GM19468 (cell line): ENCODE measurements around the gene IPO11.

ENCODE experiments used
- ATAC-seq: cut with Tn5 transposase; IDR thresholded peaks from one replicate; pipeline ENCODE4 v1.9.1; 2021; ENCODE audit warnings: mild to moderate bottlenecking, moderate library complexity, moderate number of reproducible peaks; ENCODE audit not compliant: unreplicated experiment; ENCODE audit errors: extremely low read depth

IPO11 gene

DNA sequence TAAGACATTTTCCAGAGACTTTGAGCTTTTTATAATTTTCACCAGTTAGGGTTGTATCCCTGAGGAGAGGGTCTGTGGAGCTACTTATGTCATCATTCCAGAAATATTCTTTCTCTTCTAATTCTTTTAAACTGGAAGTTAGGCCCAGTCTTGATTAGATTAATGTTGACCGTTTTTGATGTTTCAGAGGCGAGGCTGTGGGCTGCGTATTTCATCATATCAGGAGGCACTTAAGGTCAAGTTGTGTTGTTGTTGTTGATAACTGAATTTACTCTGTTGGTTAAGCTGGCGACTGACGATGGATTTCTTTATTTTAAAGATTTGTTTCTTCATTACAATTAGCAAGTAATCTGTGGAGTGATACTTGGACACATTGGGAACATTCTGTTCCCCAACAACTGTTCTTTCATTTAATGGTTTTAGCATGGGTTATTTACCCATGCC lies 20.1 kb downstream of the IPO11 start:
- no peak for ATAC-seq

DNA sequence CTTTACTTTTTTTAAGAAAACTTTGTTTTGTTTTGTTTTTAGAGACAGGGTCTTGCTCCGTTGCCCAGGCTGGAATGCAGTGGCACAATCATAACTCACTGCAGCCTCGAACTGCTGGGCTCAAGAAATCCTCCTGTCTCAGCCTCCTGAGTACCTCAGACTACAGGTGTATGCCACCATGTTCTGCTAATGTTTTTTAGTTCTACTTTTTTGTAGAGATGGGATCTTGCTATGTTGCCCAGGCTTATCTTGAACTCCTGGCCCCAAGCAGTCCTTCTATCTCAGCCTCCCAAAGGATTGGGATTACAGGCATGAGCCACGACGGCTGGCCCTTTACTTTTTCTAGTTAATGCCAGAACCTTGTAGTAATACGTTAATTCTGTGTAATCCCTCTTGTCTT lies 36.0 kb downstream of the IPO11 start:
- no peak for ATAC-seq

DNA sequence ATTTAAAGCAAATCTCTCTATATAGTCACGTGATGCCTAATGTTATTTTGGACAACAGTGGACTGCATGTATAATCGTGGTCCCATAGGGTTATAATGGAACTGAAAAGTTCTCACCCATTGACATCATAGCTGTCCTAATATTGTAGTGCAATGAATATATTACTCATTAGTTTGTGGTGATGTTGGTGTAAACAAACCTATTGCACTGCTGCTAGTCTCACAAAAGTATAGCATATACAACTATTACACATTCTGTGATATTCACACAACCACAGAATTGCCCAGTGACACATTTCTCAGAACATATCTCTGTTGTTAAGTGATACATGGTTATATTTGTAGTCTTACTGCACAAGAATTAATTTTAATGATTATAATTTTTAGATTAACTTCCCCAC lies 37.7 kb downstream of the IPO11 start:
- no peak for ATAC-seq

DNA sequence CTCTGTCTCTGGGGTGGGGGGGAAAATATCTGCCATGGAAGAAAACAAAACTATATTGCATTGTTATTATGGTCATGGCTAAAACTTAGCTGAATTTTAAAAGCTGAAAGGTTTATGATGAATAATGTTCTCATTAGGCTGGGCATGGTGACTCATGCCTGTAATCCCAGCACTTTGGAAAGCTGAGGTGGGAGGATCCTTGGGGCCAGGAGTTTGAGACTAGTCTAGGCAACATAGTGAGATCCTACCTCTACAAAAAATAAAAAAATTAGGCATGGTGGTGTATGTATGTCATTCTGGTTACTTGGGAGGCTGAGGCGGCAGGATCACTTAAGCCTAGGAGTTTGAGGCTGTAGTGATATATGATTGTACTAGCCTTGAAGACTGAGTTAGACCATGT lies 44.5 kb downstream of the IPO11 start:
- ATAC-seq = no peak

DNA sequence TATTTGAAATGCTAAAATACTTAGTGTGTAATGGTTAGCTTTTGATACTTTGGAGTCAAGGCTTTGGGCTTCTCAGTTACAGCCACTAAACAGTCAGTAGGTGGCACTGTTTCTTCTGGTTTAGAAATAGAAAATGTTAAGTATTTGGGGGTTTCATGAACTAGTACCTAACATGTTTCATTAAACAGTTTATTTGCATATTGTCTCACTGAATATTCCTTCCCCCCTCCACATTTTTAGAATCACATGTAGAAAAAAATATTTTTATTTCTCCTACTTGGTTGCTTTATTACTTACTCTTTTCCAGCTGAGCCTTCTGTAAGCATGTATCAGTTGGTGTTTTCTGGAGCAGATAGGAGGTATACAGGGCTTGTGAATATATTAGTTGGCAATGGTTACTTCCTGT lies 48.0 kb downstream of the IPO11 start:
- peak; percentile 86 for ATAC-seq

DNA sequence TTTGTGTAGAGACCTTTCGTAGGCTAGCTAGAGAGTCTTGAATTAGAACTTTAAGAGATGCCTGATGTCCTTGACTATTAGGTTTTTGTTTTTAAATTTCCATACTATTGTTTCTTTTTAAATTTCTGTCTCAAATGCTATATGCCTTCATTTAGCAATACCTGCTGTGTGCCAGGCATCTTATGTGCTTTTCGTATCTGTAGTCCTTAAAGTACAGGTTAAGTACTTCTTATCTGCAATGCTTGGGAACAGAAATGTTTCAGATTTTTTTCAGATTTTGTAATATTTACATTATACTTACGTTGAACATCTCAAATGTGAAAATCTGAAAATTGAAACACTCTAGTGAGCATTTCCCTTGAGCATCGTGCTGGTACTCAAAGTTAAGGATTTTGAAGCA lies 49.0 kb downstream of the IPO11 start:
- no peak for ATAC-seq

DNA sequence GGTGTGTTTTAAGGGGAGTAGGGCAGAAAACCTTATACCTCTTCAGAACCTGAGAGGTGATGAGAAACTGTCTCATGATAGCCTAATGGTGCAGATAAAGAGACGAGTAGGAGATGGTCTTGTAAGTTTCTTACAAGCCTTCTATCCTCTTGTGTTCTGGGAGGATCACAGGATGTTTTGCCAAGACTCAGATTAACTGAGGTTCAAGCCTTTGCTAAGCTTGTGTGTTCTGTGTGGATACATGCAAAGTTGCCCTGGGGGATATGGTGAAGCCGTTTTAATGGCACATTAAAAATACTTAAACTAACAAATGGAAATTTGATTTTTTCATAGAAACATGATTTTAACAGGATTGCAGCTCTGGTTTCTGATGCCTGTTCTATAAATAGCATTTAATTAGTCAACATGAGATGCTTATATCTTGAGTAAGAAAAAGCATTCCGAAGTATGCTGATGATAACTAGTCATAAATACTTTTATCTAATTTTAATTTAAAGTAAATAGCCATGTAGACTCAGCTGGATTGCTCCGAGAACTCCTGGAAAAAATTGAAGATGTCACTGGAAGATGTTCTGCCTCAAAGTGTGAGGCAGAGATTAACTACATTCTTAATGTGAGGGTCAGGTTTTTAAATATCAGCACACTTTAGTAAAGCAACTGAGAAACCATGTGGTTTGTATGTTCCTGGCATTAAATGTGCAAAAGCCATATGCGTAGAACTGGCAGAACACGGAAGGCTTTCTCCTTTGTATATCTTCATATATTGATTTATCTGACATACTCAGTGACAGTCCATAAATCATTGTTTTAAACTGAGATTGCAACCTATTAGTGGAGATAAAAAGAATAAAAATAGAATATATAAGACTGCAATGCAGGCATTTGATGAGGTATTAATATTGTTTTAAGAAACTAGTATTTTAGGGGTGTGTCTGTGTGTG lies 53.7 kb downstream of the IPO11 start:
- no peak for ATAC-seq

DNA sequence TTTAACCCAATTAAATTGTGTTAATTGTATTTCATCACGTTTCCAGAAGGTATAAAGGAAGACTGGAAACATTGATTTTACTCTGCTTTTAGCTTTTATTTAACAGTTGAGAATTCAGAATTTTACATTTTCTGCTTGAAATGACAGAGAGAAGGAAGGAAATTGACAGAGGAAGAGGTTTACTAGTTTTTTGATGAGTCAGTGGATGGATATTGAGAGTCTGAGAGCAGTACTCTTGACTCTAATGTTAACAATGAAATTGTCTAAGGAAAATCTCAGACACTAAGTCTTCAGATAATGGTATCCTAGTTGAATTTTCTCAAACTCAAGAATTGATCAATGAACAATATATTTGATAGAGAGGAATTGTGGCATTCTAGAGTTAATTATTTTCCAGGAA lies 60.6 kb downstream of the IPO11 start:
- no peak for ATAC-seq

DNA sequence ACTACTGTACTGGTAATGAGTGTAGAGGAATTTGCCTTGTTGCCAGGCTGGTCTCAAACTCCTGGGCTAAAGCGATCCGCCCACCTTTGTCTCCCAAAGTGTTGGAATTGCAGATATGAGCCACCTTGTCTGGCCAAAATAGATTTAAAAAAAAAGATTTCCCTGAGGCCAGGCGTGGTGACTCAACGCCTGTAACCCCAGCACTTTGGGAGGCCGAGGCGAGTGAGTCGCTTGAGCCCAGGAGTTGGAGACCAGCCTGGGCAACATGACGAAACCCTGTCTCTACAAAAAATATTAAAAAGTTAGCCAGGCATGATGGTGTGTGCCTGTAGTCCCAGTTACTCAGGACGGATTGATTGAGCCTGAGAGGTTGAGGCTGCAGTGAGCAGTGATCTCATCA lies 62.5 kb downstream of the IPO11 start:
- ATAC-seq = no peak

DNA sequence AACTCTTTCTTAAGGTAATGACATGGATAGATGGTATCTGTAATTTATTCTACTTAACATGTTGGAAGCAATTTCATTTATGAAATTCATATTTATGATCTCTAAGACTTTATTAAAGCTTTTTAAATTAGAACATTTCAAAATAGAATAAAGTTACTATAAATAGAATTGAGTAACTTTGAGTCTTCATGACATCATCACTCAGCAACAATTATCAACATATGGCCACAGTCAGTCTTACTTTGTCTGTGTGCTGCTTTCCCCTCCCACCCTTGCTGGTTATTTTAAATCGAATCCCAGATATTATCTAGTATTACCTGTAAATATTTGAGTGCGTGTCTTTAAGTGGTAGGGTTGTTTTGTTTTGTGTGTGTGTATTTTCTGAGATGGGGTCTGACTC lies 65.2 kb downstream of the IPO11 start:
- ATAC-seq = no peak

DNA sequence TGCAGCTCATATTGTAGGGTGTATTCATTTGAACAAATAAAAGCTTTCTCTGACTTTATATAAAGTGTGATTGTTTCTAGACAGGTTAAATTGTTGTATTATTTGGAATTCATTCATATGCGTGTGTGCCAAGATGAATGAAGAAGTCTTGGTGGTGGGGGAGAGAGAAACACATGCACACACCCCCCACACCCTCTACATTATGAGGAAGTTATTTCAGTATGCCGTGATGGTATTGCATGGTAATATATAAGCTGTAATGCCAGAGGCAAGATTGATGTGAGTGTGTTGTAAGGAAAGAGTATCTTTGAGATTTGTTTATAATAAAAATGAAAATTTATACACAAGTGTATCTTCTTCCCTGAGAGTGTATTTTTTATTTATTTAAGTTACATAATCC lies 71.0 kb downstream of the IPO11 start:
- ATAC-seq = no peak

DNA sequence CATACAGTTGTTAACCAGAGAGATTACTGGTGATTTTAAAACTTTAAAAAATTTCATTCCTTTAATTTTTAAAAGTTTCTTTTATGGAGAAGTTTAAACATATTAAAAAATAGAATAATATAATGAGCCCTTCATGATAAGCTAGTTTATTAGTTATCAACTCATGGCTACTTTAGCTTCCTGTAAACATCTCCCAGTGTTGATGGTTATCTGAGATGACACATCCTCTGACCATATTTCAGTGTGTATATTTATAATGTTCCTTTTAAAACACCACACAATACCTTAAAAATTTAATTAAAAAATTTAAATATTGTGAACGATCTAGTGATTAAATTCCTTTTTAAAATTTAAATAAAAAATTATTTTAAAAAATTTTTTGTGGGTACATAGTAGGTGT lies 74.1 kb downstream of the IPO11 start:
- no peak for ATAC-seq

DNA sequence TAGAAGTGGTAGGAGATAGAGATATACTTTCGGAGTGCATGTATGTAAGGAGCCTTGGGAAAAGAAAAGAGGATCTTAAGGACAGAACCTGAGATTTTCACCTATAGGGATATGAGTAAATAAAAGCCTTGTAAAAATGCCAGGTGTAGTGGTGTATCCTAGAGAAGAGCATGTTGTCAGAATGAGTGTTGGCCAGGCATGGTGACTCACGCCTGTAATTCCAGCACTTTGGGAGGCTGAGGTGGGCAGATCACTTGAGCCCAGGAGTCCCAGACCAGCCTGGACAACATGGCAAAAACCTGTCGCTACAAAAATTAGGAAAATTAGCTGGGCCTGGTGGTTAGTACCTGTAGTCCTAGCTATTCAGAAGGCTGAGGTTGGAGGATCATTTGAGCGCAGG lies 76.0 kb downstream of the IPO11 start:
- ATAC-seq = no peak

DNA sequence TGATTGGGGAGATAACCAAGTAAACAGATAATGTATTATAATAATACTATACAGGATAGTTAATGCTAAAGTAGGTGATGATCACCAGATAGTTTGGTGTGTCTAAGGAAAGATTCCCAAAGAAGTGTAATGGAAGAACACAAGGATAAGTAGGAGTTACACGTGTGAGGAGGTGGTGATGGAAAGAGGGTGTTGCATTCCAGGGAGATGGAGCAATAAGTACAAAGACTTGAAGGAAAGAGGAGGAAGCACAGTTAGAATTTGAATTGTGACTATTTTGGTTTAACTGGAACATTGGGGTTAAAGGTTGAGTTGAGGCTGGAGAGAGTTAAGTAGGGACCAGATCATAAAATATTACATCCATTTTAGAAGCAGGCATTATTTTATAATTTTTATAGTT lies 76.9 kb downstream of the IPO11 start:
- no peak for ATAC-seq

DNA sequence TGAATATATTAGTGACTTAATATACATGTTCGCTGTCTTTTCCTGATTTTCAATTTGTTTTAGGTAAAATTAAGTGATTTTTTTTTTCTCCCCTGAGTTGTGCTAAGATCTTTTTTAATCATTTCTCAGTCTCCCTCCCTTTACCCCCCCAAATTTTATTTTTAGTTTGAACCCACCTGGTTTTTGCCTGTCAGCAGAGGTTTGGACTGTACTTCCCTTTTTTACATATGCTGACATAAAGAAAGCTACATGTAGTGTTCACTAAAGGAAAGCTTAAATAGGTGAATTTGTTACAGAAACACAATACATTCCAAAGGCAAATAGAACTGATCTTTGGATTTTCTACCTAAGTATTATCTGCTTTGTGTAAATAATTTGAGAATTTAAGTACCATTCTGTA lies 82.2 kb downstream of the IPO11 start:
- ATAC-seq = no peak

DNA sequence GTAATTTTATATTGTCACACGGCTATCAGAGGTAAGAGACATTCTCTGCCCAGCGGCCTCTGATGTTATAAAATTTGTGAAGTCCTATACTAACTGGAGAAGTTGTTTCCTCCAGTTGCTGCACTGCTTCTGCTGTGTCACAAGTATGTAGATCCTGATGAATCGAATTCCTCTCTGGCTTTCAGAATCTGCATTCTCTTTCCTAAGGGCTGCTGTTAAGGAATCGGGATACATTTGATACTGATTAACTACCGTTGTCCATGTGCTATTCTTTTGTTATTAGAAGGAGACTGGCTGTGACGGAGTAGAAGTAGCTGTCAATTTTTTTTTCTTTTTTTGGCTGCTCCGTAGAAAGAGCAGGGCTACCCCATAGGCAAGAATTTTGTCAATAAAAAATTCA lies 84.3 kb downstream of the IPO11 start:
- ATAC-seq = no peak

DNA sequence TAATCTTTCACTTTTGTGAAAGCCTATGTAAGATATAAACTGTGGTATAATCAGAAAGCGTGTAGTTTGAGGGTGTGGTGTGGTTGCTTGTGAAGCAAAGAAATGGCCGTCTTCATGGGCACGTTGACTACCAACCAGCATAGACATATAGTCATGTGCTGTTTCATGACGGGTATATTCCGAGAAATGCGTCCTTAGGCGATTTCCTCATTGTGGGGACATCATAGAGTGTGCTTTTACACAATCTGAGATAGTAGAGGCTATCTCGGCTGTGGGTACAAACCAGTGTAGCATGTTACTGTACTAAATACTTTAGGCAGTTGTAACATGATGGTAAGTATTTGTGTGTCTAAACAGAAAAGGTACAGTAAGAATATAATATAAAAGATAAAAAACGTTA lies 86.4 kb downstream of the IPO11 start:
- ATAC-seq = no peak

DNA sequence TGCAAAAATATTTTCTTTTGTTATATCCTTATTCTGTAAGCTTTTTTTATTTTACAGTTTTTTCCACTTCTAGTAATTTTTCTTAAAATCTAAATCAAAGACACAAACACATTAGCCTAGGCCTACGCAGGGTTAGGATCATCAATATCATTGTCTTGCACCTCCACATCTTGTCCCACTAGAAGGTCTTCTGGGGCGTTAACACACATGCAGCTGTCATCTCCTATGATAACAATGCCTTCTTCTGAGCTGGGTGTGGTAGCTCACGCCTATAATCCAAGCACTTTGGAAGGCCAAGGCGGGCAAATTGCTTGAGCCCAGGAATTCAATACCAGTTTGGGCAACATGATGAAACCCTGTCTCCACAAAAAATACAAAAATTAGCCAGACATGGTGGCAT lies 87.2 kb downstream of the IPO11 start:
- no peak for ATAC-seq

DNA sequence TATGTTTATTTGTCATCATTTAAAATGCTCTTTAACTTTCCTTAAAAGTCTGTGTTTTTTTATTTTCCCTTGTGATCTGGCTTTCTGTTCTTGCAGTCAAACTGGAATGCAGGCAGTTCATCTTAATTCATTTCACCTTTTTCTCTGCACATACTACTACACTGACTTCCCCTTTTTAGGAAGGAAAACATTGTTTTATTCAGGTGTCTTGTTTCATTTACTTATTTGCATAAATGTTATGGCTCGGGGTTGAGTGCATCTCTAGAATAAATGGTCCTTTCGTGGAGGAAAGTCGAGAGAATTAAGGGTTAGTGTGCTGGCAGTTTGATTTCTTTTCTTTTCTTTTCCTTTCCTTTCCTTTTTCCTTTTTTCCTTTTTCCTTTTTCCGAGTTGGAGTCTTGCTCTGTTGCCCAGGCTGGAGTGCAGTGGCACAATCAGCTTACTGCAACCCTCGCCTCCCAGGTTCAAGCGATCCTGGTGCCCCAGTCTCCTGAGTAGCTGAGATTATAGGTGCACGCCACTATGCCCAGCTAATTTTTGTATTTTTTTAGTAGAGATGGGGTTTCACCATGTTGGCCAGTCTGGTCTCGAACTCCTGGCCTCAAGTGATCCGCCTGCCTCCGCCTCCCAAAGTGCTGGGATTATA lies 90.0 kb downstream of the IPO11 start:
- no peak for ATAC-seq

DNA sequence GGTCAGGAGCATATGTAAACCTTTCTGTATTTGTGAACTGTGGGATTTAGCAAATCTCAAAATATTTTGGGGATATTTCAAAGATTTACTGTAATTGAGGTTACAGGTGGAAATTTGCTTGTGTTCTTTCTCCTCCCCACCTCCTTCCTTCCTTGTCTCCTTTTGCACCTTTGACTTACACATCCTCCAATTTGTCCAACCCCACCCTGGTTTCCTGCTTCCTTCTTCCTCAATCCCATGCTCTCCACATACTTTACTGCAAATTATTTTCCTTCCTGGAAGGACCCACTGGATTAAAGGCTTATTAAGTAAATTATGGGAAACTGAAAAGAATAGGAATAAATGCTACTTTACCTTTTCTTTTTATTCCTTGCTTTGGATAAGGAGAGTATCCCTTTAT lies 91.6 kb downstream of the IPO11 start:
- ATAC-seq = no peak

DNA sequence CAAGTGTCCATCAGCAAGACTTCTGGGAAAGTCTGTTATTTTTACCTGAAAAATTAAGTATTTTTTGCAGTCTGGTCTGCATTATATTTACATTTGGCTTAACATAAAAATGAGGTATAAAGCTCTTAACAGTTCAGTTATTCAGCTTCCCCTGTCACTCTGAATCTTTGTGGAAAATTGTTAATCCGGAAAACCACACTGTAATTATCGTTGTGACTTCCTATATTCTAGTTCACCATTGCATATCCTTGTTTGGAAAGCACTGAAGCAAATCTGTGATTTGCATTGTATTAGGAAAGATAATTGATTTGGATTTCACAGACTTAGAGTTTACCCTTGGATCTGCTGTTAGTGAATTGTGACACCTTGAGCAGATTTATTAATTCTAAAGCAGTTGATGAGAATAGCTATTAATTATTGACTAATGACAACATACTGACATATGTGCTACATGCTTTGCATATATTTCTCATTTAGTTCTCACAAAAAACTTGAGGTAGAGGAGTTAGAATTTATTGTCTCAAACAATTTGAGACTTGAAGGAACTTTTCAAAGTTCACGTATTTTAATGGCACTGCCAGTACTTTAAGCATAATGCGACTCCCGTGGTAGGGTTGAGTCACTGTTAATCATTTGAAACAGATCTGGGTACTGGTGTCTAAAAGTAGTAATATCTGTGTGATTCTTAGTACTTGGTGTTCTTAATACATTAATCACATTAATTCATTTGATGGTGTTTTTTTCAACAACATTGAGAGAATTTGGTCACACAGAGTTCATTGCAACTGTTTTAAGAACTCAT lies 94.3 kb downstream of the IPO11 start:
- ATAC-seq = no peak
